Measurements from ENCODE around the gene NBAS. TPM values are rescaled to one million over a fixed set of nuclear protein-coding genes. Genes with fewer than 3 reads are reported as not detected.

Gene NBAS
- total and polyA plus RNA-seq, 2 donors (not counting 3 experiments of a cell fraction or from before 2014, with no cell fraction given): 29.4 to 43.0 TPM

- dilution Hi-C loops (cut with MboI; ENCODE audit: extremely low pct_ligation_motif_present, low sequenced_read_pairs) (no loop called here), intact Hi-C loops (cut with micrococcal nuclease) (no loop called here)
- peaks cover 0 to 2% of the 10 kb centered on the region in 2 experiments for H3K36me3 ChIP-seq (ENCODE audit: control insufficient read depth in 2 of 2, extremely low read depth in 1 of 2, insufficient read depth in 2 of 2, low read length in 2 of 2)
- no peaks in the 10 kb centered on the region for H3K9me1 ChIP-seq (replicated peaks; ENCODE audit: control insufficient read depth, extremely low read depth, insufficient read depth, low read length)
- ChIA-PET CTCF (no interaction called here), POLR2A (no interaction called here)
- DNase-seq (ENCODE audit: low read depth, low spot score): no peak
- TF ChIP-seq, protein P1, sequence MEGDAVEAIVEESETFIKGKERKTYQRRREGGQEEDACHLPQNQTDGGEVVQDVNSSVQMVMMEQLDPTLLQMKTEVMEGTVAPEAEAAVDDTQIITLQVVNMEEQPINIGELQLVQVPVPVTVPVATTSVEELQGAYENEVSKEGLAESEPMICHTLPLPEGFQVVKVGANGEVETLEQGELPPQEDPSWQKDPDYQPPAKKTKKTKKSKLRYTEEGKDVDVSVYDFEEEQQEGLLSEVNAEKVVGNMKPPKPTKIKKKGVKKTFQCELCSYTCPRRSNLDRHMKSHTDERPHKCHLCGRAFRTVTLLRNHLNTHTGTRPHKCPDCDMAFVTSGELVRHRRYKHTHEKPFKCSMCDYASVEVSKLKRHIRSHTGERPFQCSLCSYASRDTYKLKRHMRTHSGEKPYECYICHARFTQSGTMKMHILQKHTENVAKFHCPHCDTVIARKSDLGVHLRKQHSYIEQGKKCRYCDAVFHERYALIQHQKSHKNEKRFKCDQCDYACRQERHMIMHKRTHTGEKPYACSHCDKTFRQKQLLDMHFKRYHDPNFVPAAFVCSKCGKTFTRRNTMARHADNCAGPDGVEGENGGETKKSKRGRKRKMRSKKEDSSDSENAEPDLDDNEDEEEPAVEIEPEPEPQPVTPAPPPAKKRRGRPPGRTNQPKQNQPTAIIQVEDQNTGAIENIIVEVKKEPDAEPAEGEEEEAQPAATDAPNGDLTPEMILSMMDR (IDR thresholded peaks at IDR 0.05; ENCODE audit: extremely low read depth in 1 of 2, insufficient read depth in 1 of 2, low read depth in 1 of 2, low read length in 2 of 2): no peak
- no peak for TF ChIP-seq POLR2A (IDR thresholded peaks at IDR 0.05; ENCODE audit: low read depth, low read length)
- TF ChIP-seq MYC (IDR thresholded peaks at IDR 0.05; ENCODE audit: low read depth, low read length): no peak
- TF ChIP-seq EZH2 (IDR thresholded peaks at IDR 0.05; ENCODE audit: borderline replicate concordance, low read depth, low read length, severe bottlenecking): no peak
- no peak for TF ChIP-seq MAX (IDR thresholded peaks at IDR 0.05; ENCODE audit: insufficient read depth, insufficient read length)
- no peak for TF ChIP-seq JUN (IDR thresholded peaks at IDR 0.05; ENCODE audit: borderline replicate concordance, insufficient read depth, insufficient read length, low read depth)
- TF ChIP-seq POLR2AphosphoS5 (IDR thresholded peaks at IDR 0.05; ENCODE audit: insufficient read depth, low read depth, low read length): no peak
- TF ChIP-seq GATA2 (IDR thresholded peaks at IDR 0.05; ENCODE audit: insufficient read depth, insufficient read length, low read depth, low read length): no peak
- TF ChIP-seq FOS (IDR thresholded peaks at IDR 0.05; ENCODE audit: borderline replicate concordance, insufficient read depth, low read length): no peak
- H3K4me1 ChIP-seq (ENCODE audit: control insufficient read depth, extremely low read depth, insufficient read depth, low read length): no peaks in the 10 kb centered on the region
- H3K79me2 ChIP-seq (ENCODE audit: control insufficient read depth, insufficient read depth, low read length): no peaks in the 10 kb centered on the region
- no peak for FAIRE-seq
- no peaks in the 10 kb centered on the region for H4K20me1 ChIP-seq (replicated peaks; ENCODE audit: control insufficient read depth, extremely low read depth, insufficient read depth, low read length)
- H3K4me3 ChIP-seq (replicated peaks in 1 of 3; ENCODE audit: insufficient read depth in 1 of 3, low read depth in 1 of 3, low read length in 3 of 3): no peak overlapping the region
- H3K9ac ChIP-seq (replicated peaks; ENCODE audit: extremely low read depth, insufficient read depth, low read length): no peak overlapping the region
- no peak overlapping the region for H2AFZ ChIP-seq (ENCODE audit: low read depth, low read length)
- H3K9me3 ChIP-seq (replicated peaks; ENCODE audit: control insufficient read depth, insufficient read depth, low read length): no peaks in the 10 kb centered on the region
- H3K27me3 ChIP-seq (ENCODE audit: control insufficient read depth in 2 of 2, insufficient read depth in 2 of 2, low read length in 2 of 2): no peaks in the 10 kb centered on the region
- H3K4me2 ChIP-seq (ENCODE audit: insufficient read depth, low read length): no peak overlapping the region
- no TSS peak for BruUV-seq (replicated peaks)
- H3K27ac ChIP-seq (ENCODE audit: insufficient read depth, low read depth, low read length): no peak overlapping the region
These were observed 62.6 kb downstream of the NBAS start for GRCh38 chr2:15498554-15498953.

Data from endothelial cell of umbilical vein (primary cell).